CD4-positive, alpha-beta T cell (primary cell): ENCODE measurements around the gene MLLT3. TPM values are rescaled to one million over a fixed set of nuclear protein-coding genes. Genes with fewer than 3 reads are reported as not detected.

Experiments used
- ATAC-seq: fragments of 200-7000 bp; cut with Tn5 transposase; one replicate; pipeline ENCODE4 v1.10.0; 2022; ENCODE audit warnings: mild to moderate bottlenecking; ENCODE audit not compliant: poor library complexity
- CTCF ChIA-PET: fragments of 350-600 bp; sonication (Branson Sonifier 250); formaldehyde crosslinking; loops from one replicate; lab custom pipeline; 2021; ENCODE audit warnings: antibody characterized with exemption, inconsistent platforms; lab: Charles Lee
- POLR2A ChIA-PET: fragments of 350-600 bp; sonication (Branson Sonifier 250); formaldehyde crosslinking; loops from one replicate; lab custom pipeline; 2021; ENCODE audit warnings: antibody characterized with exemption, inconsistent platforms; lab: Charles Lee
- DNase-seq, 14 experiments: peaks; one replicate each; pipeline ENCODE4 v3.0.0-alpha.2; 2013 to 2020; ENCODE audit warnings: mixed read lengths in 2 of 14
- H3K27ac ChIP-seq, 2 donors: one replicate each; pipeline versions ENCODE4 v1.5.1 to v1.7.0; 2013; ENCODE audit warnings: low read length in 2 of 2, low read depth in 1 of 2, mild to moderate bottlenecking in 1 of 2
- H3K27me3 ChIP-seq, 2 experiments: 1 replicate in 1 of 2; 2 replicates in 1 of 2; pipeline versions ENCODE4 v1.6.1 to v1.7.0; 2013; ENCODE audit warnings: low read length in 2 of 2, control low read depth in 1 of 2, mild to moderate bottlenecking in 1 of 2, moderate library complexity in 1 of 2; ENCODE audit not compliant: insufficient read depth in 2 of 2, control insufficient read depth in 1 of 2
- H3K36me3 ChIP-seq: one replicate; pipeline ENCODE4 v1.6.1; 2013; ENCODE audit warnings: low read length, control low read depth; ENCODE audit not compliant: insufficient read depth
- H3K4me1 ChIP-seq: one replicate; pipeline ENCODE4 v1.6.1; 2013; ENCODE audit warnings: low read length, control low read depth; ENCODE audit not compliant: insufficient read depth
- H3K4me3 ChIP-seq: one replicate; pipeline ENCODE4 v1.5.1; 2013; ENCODE audit warnings: mild to moderate bottlenecking, low read length, moderate library complexity
- H3K9me3 ChIP-seq, 2 experiments: 1 replicate in 1 of 2; 2 replicates in 1 of 2; pipeline versions ENCODE4 v1.6.1 to v1.7.0; 2013; ENCODE audit warnings: low read length in 2 of 2, mild to moderate bottlenecking in 2 of 2, control low read depth in 1 of 2, moderate library complexity in 1 of 2; ENCODE audit not compliant: control insufficient read depth in 1 of 2, insufficient read depth in 1 of 2
- H3K27ac Mint-ChIP-seq: one replicate; pipeline ENCODE4 v1.8.0; 2020; ENCODE audit warnings: mixed read lengths
- H3K27me3 Mint-ChIP-seq: one replicate; pipeline ENCODE4 v1.8.0; 2021; ENCODE audit warnings: mixed read lengths
- H3K36me3 Mint-ChIP-seq: one replicate; pipeline ENCODE4 v1.8.0; 2021; ENCODE audit warnings: low read depth, mixed read lengths
- H3K4me1 Mint-ChIP-seq: one replicate; pipeline ENCODE4 v1.8.0; 2021; ENCODE audit warnings: low read depth, mixed read lengths
- H3K4me3 Mint-ChIP-seq: one replicate; pipeline ENCODE4 v1.8.0; 2020; ENCODE audit warnings: mild to moderate bottlenecking, mixed read lengths
- H3K9me3 Mint-ChIP-seq: one replicate; pipeline ENCODE4 v1.8.0; 2020; ENCODE audit warnings: mixed read lengths
- CTCF ChIP-seq: fragments of 200-600 bp; IDR thresholded peaks from one replicate; pipeline ENCODE4 v1.8.0; 2022; ENCODE audit warnings: antibody characterized with exemption, mild to moderate bottlenecking
- intact Hi-C, 2 experiments: fragments of 100-400 bp; cut with DNase I in 1 of 2; cut with micrococcal nuclease in 1 of 2; formaldehyde crosslinking; loops; one replicate each; pipeline versions ENCODE4 v1.15.1 to v1.9.0; 2023 to 2025; cut with DNase I, micrococcal nuclease
- total RNA-seq, 174 experiments: library from RNA in 2 of 174; stranded (reverse) in 2 of 174; gene quantifications; one replicate each; pipeline ENCODE4 v1.2.3 and lab custom pipeline; 2021 to 2026

MLLT3 gene
- total RNA-seq, 2 experiments from 2014 or later: 59.2 to 60.6 TPM

DNA sequence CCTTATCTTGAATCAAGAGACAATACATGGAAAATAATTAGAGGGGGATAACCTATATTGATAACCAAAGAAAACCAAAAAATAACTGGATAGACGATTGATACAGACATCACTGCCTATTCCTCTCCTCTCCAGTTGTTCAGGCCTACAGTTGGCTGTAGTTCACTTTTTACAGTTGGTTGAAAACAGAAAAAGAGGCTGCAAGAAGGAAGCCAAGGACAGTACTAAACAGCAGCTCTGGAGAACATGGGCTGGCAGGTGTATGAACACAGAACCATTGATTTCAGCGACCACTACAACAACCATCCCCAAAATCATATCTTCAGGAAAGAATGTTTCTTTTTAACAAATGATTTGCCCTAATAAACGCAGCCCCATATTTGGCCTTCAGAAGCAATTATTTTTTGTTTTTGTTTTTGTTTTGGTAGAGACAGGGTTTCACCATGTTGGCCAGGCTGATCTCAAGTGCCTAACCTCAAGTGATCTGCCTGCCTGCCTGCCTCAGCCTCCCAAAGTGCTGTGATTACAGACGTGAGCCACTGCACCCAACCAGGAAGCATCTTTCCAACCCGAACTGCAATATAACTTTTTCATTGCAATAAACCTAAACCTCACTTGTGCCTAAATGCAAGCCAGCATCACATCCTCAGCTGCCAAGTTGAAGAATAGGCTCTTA, 64.3 kb downstream of the MLLT3 start:
- DNase-seq (no peak), ATAC-seq (no peak)
- H3K4me1 ChIP-seq: peaks cover 22% of the 10 kb centered on the region
- H3K9me3 ChIP-seq: no peaks in the 10 kb centered on the region
- Mint-ChIP-seq H3K27ac (peak overlapping the region; percentile 16), H3K27me3 (no peaks in the 10 kb centered on the region), H3K4me1 (peaks cover 91% of the 10 kb centered on the region), H3K9me3 (no peaks in the 10 kb centered on the region), H3K36me3 (no peaks in the 10 kb centered on the region), H3K4me3 (no peak overlapping the region)
- no peaks in the 10 kb centered on the region for H3K36me3 ChIP-seq
- no peak overlapping the region for H3K27ac ChIP-seq
- POLR2A ChIA-PET: interaction anchor here (1.0 kb wide), 1 partner anchor 64 kb away, joined by 4 read pairs; the partner anchor contains the start of gene MLLT3
- TF ChIP-seq CTCF: no peak
- no peaks in the 10 kb centered on the region for H3K27me3 ChIP-seq
- CTCF ChIA-PET: interaction anchor here (2.7 kb wide), 1 partner anchor 12 kb away, joined by 7 read pairs; no protein-coding TSS in a partner anchor
- intact Hi-C loops: loop anchor here (5.0 to 10.0 kb wide), 2 partner anchors 59 to 127 kb away; partner anchors contain the start of gene FOCAD (in 1 of the 2)
- no peak overlapping the region for H3K4me3 ChIP-seq

GRCh38 chr9:20557285-20557684, 65.0 kb downstream of the MLLT3 start:
- H3K36me3 Mint-ChIP-seq: no peaks in the 10 kb centered on the region
- DNase-seq (no peak), ATAC-seq (no peak)
- H3K27ac ChIP-seq: no peak overlapping the region
- CTCF ChIA-PET: no interaction called here
- H3K4me3 ChIP-seq: no peak overlapping the region
- H3K9me3 ChIP-seq: no peaks in the 10 kb centered on the region
- H3K9me3 Mint-ChIP-seq: no peaks in the 10 kb centered on the region
- no peaks in the 10 kb centered on the region for H3K27me3 Mint-ChIP-seq
- peaks cover 19% of the 10 kb centered on the region for H3K4me1 ChIP-seq
- H3K4me3 Mint-ChIP-seq: no peak overlapping the region
- H3K27ac Mint-ChIP-seq: peak overlapping the region; percentile 16
- H3K36me3 ChIP-seq: no peaks in the 10 kb centered on the region
- no peaks in the 10 kb centered on the region for H3K27me3 ChIP-seq
- intact Hi-C loops: loop anchor here (5.0 to 10.0 kb wide), 2 partner anchors 60 to 128 kb away; partner anchors contain the start of gene FOCAD (in 1 of the 2)
- no peak for TF ChIP-seq CTCF
- POLR2A ChIA-PET: interaction anchor here (1.0 kb wide), 1 partner anchor 65 kb away, joined by 4 read pairs; the partner anchor contains the start of gene MLLT3
- H3K4me1 Mint-ChIP-seq: peaks cover 91% of the 10 kb centered on the region

DNA sequence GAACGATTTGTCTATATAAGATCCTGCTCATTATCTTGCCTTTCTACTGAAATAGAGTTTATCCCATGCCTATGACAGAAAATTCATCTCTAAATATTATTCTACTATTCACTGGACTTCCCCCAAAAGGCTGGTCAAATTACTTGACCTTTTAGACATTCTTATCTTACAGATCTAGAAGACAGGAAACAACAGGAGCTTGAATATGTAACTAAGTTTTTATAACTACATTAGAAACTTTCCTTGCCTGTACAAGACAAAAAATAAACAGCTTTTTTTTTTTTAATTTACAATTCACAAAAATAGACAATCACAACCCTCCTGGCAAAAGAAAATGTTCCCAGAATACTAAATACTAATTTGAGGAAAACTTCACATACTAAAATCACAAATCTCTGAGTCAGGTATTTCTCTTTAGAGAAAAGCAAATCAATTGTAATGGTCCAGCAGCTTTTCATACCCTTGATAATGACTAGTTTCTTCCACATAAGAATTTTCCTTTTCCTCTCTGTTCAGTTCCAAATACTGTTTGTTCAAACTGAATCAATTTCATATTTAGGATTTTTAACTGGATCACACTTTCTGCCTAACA, 68.6 kb downstream of the MLLT3 start:
- ATAC-seq (no peak), DNase-seq (no peak)
- no peaks in the 10 kb centered on the region for H3K27me3 Mint-ChIP-seq
- no peaks in the 10 kb centered on the region for H3K36me3 ChIP-seq
- H3K27ac ChIP-seq: no peak overlapping the region
- peaks cover 82% of the 10 kb centered on the region for H3K4me1 Mint-ChIP-seq
- H3K9me3 ChIP-seq: no peaks in the 10 kb centered on the region
- ChIA-PET CTCF (interaction anchor here (0.8 to 1.6 kb wide), 7 partner anchors 10 to 388 kb away, joined by 3 to 4 read pairs (median 4); partner anchors contain the start of genes FOCAD and MLLT3), POLR2A (interaction anchor here (0.8 to 1.4 kb wide), 3 partner anchors 51 to 69 kb away, joined by 3 to 7 read pairs (median 3); partner anchors contain the start of gene MLLT3)
- peaks cover 5% of the 10 kb centered on the region for H3K36me3 Mint-ChIP-seq
- H3K27ac Mint-ChIP-seq: peak overlapping the region; percentile 55
- intact Hi-C loops: loop anchor here (1.0 to 10.0 kb wide), 4 partner anchors 54 to 387 kb away; partner anchors contain the start of gene FOCAD (in 1 of the 2)
- H3K4me1 ChIP-seq: peaks cover 19% of the 10 kb centered on the region
- no peaks in the 10 kb centered on the region for H3K27me3 ChIP-seq
- H3K4me3 ChIP-seq: no peak overlapping the region
- H3K4me3 Mint-ChIP-seq: peak overlapping the region; percentile 32
- no peaks in the 10 kb centered on the region for H3K9me3 Mint-ChIP-seq
- TF ChIP-seq CTCF: no peak
